ENCODE measurements around the gene ABCC11. TPM values are rescaled to one million over a fixed set of nuclear protein-coding genes. Genes with fewer than 3 reads are reported as not detected.

Gene ABCC11
- total RNA-seq, 4 donors from 2014 or later: 0.24 to 1.2 (median 0.58) TPM

DNA sequence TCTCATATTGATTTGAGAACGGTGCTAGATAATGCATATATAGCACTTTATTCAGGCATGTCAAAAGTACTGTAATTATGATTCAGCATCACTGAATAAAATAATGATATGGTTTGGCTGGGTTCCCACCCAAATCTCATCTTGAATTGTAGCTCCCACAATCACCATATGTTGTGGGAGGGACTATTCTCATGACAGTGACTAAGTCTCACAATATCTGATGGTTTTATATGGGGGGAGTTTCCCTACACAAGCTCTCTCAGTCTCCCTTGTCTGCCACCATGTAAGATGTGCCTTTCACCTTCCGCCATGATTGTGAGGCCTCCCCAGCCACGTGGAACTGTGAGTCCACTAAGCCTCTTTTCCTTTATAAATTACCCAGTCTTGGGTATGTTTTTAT is 28.9 kb downstream of the ABCC11 start:
- ATAC-seq (ENCODE audit: low FRiP score): no peak
- no peak for DNase-seq (ENCODE audit: low spot score)
- TF ChIP-seq, protein P1, sequence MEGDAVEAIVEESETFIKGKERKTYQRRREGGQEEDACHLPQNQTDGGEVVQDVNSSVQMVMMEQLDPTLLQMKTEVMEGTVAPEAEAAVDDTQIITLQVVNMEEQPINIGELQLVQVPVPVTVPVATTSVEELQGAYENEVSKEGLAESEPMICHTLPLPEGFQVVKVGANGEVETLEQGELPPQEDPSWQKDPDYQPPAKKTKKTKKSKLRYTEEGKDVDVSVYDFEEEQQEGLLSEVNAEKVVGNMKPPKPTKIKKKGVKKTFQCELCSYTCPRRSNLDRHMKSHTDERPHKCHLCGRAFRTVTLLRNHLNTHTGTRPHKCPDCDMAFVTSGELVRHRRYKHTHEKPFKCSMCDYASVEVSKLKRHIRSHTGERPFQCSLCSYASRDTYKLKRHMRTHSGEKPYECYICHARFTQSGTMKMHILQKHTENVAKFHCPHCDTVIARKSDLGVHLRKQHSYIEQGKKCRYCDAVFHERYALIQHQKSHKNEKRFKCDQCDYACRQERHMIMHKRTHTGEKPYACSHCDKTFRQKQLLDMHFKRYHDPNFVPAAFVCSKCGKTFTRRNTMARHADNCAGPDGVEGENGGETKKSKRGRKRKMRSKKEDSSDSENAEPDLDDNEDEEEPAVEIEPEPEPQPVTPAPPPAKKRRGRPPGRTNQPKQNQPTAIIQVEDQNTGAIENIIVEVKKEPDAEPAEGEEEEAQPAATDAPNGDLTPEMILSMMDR (IDR thresholded peaks at IDR 0.05): no peak

DNA sequence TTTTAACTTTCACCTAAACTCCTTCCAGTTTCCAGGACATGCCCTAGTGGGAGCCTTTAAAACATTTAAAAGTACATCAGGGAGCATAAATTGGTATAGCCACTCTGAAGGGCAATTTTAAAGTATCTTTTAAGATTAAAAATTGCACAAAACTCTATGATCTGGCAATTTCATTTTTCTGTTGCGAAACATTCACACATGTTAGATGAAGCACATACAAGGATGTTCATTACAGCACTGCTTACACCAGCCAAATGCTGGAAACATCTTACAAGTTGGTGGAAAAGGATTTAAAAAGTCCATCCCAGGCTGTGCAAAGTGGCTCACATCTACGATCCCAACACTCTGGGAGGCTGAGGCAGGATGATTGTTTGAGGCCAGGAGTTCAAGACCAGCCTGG is 29.6 kb downstream of the ABCC11 start:
- TF ChIP-seq, protein P1 (IDR thresholded peaks at IDR 0.05): no peak
- DNase-seq (ENCODE audit: low spot score) (no peak), ATAC-seq (ENCODE audit: low FRiP score) (no peak)

DNA sequence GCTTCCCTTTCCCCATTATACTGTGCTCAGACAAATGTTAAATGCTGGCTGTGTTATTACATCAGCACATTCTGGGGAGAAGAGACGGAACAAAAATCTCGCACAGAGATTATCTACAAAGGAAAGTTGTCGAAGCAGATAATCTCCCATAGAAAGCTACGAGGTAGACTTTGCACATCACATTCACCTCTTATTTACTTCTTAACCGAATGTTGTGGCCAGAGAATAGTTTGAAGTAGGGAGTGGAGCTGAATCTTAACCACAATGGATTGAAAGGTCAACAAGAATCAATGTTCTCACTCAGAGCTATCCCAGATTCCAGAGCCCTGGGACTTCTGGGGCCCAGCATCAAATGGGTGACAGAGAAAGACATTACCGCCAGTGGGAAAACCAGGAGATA is 31.6 kb downstream of the ABCC11 start:
- ATAC-seq (ENCODE audit: low FRiP score) (no peak), DNase-seq (ENCODE audit: low spot score) (no peak)
- TF ChIP-seq, protein P1 (IDR thresholded peaks at IDR 0.05): no peak

DNA sequence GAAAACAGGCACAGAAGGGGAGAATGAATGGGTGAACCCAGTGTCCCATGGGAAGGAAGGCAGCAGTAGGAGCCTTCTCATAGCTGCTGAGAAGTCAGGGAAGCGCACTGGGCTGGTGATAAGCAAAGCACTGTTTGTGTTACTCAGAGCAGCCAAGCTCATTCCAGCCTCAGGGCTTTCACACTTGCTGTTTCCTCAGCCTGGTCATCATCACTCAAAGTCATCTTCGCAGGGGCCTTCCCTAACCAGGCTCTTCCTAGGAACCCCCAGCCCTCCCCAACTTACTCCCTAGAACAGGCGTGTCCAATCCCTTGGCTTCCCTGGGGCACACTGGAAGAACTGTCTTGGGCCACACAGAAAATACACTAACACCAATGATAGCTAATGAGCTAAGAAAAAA is 35.3 kb downstream of the ABCC11 start:
- TF ChIP-seq, protein P1 (IDR thresholded peaks at IDR 0.05): no peak
- DNase-seq (ENCODE audit: low spot score) (no peak), ATAC-seq (ENCODE audit: low FRiP score) (no peak)

DNA sequence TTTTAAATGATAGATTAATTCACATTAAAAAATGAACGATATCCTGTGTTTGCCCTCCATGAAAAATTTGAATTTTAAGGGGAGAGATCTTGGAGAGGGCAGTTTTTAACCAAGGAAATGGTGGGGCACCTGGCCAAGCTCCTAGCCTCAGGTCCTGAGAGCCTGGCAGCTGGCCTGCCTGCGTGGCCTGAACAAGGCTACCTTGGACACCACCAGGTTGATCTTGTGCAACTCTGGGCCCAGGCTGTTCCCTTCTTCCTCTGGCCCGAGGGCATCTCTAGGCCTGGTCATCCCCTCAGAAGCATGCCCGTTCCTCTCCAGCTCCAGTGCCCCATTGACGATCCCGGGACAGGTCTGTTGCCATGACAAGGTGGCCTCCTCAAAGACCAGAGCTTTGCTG is 36.6 kb downstream of the ABCC11 start:
- DNase-seq (ENCODE audit: low spot score) (no peak), ATAC-seq (ENCODE audit: low FRiP score) (no peak)
- TF ChIP-seq, protein P1 (IDR thresholded peaks at IDR 0.05): no peak

DNA sequence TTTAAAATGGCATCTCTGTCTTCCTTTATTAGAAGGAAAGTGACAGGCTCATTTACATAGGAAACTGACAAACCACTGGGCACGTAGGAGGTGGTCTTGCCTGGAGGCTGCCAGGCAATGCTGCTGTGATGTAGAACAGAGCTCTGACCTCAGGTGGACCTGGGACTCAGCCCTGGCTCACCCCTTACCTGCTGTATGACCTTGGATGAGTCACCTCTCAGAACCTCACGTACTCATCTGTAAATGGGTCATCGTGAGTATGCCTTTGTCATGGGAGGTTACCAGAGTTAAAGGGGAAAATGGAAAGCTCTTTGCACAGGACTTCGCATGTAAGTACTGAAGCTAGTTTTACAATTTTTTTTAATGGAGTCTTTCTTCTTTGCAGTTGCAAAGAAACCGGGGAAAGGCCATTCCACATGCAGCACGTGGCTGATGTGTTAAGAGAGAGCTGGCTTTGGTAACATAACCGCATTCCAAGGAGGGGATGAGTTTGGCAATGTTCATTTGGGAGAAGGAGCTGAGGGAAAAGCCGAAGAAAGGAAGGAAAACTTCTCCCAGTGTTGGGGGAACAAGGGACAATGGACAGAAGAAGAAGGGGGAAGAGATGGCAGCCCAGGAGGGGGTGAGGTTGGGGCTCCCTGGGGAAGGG is 40.6 kb downstream of the ABCC11 start:
- no peak for ATAC-seq (ENCODE audit: low FRiP score)
- no peak for DNase-seq (ENCODE audit: low spot score)
- TF ChIP-seq, protein P1 (IDR thresholded peaks at IDR 0.05): no peak

DNA sequence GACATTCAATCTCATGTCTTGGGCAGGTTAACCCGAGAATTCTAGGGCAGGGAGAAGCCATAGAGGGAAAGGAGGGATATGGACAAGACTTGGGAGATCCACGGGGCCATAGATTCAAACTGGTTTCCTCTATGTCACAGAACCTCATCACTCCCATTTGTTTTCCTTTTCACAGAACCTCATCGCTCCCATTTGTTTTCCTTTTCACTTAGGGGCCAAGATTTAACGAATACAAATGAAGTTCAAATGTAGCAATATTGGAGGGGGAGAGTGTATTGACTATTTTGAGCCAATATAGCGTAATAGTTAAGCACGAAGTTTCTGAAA is 42.6 kb downstream of the ABCC11 start:
- DNase-seq (ENCODE audit: low spot score) (no peak), ATAC-seq (ENCODE audit: low FRiP score) (no peak)
- TF ChIP-seq, protein P1 (IDR thresholded peaks at IDR 0.05): no peak

Measured in omental fat pad (tissue), 4 donors.